T-helper 1 cell treated with Interleukin-12 subunit alpha and Interleukin-12 subunit beta and Interleukin-4 antibody, amounts not matched to agents 30 ng/mL and 1 ng/mL, for 36 hours (primary cell): ENCODE measurements around the gene CACNA1B. TPM values are rescaled to one million over a fixed set of nuclear protein-coding genes. Genes with fewer than 3 reads are reported as not detected.

Experiments used
- intact Hi-C: fragments of 100-400 bp; cut with micrococcal nuclease; formaldehyde crosslinking; loops from one replicate; pipeline ENCODE4 v1.15.1; 2024
- total RNA-seq: library from RNA; stranded (reverse); gene quantifications from 2 replicates; pipeline ENCODE4 v1.2.3, GENCODE V29; 2022

CACNA1B gene
- total RNA-seq, 1 donor from 2014 or later = 0.07 TPM

DNA sequence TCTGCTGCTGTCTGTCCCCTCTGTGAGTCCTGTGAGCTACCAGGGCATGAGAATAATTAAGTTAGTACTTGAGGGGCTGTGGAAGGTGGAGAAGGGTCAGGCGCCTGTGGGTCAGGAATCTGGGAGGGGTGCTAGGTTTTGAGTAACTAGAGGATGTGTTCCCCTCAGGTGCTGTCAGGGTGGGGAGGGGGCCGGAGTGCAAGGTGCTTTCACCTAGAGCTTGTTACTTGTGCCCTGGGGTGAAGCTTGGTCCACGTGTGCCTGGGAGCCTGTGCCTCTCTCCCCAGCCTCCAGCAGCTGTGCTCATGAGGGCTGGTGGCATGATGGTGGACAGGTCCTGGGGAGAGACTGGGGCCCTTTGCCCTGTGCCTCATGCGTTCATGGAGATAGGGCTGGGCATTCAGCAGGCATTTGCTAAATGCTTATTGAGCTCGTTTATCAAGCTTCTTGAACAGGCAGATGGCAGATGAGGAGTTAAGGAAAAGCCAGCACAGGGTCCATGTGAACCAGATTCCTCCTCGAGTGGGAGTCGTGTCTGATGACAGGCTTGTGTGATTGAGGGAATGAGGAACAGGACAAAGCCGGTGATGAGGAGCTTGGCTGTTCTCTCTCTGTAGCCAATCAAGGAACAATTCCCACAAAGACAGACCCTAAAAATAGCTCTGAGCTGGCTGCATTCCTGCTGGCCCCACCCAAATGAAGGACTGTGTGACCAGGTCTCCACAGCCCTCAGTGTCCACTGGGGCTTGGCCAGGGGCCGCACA, 40.9 kb downstream of the CACNA1B start:
- intact Hi-C loops = no loop called here

DNA sequence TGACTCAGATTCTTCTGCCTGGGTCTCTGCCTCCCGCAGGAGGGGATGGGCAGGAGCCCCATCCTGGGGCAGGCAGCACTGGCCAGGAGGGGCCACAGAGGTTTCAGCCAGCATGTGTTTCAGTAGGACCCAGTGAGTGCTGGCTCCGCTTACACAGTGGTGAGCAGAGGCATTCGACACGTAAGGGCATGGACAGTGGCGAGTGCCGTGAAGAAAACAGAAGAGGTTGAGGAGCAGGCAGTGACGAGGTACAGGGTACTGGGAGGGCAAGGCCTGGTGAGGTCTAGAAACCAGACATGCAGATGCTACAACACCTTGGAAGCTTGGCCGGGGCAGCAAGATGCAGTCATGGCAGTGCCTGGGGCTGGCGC, 41.5 kb downstream of the CACNA1B start:
- intact Hi-C loops = no loop called here

DNA sequence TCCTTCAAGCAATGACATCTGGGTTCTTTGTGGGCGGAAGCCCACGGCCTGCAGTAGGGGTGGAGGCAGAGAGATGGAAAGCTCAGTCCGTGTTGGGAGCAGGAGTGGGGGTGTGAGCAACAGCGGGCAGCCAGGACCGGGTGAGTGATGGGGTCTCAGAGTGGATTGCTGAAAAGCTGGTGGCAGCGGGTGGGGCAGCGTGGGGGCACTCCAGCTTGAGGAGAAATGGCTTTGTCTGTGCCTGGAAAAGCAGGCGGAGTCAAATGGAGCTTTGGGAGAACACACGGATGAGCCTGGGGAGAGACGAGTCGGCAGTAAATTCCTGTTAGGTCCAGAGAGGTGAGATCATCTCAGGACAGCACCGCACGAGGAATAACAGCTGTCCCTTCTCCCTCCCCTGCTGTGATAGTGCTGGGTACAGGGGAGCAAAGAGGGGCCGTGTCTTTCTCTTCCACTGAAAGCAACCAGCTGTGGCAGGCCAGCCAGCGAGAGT, 42.1 kb downstream of the CACNA1B start:
- intact Hi-C loops = no loop called here

- intact Hi-C loops = no loop called here
Measured at GRCh38 chr9:137920753-137921152, 43.2 kb downstream of the CACNA1B start.

DNA sequence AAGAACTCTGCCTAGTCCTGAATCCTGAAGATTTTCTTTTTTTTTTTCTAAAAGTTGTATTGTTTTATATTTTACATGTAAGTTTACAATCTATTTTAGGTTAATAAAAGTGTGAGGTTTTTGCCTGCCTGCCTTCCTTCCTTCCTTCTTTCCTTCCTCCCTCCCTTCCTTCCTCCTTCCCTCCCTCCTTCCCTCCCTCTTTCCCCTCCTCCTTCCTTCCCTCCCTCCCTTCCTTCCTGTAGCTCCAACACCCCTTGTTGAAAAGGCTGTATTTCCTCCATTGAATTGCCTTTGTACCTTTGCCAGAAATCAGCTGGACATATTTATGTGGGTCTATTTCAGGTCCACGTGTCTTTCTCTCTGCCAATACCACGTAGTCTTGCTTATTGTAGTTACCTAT, 46.6 kb downstream of the CACNA1B start:
- intact Hi-C loops = no loop called here

DNA sequence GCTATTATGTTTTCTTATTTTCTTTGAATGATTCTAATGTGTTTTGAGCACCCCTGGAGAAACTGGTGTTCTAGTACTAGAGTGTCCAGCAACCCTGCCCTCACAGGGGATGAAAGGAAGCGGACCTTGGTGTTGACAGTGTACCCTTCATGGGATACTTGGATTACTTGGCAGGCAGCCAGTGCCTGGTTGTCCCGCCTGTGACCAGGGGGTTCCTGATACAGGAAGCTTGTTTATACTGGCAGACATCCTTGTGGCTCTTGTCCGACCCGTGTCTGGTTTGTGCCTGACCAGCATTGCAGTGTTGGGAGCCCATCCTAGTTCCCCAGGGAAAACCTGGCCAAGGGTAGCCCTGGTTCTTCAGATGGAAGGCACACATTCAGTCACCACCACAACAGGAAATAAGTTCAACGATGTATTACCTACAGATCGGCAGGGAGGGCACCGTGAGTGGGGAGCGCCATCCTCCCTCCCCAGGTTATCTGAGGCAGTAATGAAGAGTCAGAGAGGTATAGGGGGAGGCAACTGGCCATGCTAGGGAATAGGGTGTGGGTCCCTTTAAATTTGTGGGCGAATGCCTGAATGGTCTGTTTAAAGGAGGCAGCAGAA, 47.3 kb downstream of the CACNA1B start:
- intact Hi-C loops = no loop called here

DNA sequence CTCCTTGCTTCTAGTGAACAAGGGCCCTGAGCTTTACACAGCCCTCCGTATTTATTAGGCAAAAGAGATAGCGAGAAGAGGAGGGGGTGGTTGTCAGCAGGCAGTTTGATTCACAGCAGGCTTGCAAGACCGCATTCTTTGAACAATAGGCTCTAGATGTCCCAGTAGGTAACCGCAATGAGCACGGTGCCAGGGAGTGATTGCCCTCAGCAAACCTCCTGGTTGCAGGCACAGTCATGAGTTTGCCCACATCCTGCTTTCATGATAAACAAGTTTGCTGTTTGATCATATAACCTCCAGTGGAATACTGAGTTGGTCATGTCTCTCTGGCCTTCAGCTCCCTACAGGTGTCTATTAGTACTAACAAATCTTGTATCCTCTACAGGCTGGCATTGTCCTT, 66.1 kb downstream of the CACNA1B start:
- intact Hi-C loops = no loop called here

DNA sequence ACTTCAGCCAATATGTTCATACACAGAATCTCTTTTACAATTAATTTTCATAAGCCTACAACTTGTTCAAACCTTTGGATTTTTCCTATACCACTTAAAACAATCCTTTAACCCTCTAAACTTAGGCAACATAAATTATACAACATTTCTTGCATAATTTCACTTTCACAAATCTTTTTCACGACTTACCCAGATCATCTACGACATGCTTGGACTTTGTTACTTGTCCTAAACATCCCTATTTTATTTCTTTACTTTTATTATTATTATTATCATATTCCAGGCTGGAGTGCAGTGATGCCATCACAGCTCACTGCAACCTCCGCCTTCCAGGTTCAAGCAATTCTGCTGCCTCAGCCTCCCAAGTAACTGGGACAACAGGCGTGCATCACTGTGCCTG, 68.0 kb downstream of the CACNA1B start:
- intact Hi-C loops = no loop called here

DNA sequence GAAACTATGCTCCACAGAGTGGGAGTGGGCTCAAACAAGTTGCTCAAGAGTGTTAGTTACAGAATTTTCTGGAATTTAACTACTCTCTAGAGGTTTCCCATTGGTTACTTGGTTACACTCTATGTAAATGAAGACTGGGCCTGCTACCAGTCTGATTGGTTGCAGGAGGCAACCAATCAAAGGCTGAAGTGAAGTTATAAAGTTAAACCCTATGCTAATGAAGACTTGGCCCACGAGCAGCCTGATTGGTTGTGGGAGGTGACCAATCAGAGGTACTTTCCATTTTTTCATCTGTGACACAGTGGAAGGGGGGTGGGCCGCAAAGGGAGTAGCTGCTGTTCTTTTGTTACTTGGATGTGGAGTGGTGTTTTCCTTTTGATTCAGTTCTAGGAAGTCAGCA, 69.4 kb downstream of the CACNA1B start:
- intact Hi-C loops = no loop called here

DNA sequence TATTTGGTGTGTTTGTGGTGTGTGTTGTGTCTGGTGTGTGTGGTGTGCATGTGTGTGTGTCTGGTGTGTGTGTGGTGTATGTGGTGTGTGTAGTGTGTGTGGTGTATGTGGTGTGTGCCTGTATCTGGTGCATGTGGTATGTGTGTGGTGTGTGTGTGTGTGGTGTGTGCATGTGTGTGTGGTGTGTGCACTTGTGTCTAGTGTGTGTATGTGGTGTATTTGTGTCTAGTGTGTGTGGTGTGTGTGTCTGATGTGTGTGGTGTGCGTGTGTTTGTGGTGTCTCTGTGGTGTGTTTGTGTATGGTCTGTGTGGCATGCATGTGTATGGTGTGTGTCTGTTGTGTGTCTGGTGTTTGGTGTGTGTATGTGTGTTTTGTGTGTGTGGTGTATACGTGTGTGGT, 71.1 kb downstream of the CACNA1B start:
- intact Hi-C loops = no loop called here

DNA sequence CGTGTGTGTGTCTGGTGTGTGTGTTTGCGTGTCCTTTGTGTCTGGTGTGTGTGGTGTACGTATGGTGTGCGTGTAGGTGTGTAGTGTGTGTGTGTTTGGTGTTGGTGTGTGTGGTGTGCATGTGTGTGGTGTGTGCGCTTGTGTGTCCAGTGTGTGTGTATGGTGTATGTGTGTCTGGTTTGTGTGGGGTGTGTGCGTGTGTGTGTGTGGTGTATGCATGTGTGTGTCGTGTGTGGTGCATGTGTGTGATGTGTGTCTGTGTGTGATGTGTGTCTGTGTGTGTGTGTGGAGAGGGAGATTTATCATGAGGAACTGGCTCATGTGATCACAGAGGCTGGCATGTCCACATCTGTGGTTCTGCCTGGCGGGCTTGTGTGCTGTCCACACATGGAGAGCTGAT, 71.7 kb downstream of the CACNA1B start:
- intact Hi-C loops = no loop called here

GRCh38 chr9:137951107-137951506, 73.5 kb downstream of the CACNA1B start:
- intact Hi-C loops = no loop called here

DNA sequence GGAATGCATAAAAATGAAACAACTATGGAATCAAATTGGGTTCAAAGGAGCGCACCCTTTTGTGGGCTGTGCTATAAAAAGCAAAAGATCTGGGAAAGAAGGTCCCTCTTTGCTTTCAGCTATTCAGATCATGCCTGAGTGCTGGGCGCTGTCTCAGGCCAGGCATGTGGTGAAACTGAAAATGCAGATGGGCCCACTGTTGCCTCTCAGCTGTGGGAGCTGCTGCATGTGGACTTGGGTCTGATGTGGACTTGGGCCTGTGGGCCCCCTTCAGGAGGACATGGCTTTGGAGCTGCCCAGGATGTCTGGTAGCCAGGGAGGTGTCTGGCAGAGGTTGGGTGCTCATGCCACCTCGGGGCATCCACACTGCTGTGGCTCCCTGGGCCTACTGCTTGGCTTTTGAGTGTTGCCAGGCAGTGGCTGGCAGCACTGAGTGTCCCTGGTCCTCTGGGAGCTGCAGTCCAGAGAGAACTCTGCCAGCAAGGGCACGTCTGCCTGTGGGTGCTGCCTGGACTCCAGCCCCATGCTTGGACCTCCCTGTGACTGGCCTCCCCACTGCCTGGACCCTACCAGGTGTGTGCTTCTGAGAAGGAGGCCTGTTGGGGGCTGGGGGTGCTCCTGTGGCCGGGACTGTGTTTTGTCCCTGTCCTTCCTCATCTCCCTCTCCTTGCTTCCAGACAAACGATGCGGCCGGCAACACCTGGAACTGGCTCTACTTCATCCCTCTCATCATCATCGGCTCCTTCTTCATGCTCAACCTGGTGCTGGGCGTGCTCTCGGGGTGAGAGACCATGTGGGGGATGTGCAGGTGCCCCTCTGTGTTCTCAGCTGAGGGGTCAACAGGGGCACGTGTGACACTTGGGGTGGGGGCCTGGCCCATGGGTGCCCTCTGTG, 74.3 kb downstream of the CACNA1B start:
- intact Hi-C loops = no loop called here

- intact Hi-C loops = no loop called here
Measured at GRCh38 chr9:137952976-137953666, 75.5 kb downstream of the CACNA1B start.

GRCh38 chr9:137953683-137954438, 76.3 kb downstream of the CACNA1B start:
- intact Hi-C loops = no loop called here

DNA sequence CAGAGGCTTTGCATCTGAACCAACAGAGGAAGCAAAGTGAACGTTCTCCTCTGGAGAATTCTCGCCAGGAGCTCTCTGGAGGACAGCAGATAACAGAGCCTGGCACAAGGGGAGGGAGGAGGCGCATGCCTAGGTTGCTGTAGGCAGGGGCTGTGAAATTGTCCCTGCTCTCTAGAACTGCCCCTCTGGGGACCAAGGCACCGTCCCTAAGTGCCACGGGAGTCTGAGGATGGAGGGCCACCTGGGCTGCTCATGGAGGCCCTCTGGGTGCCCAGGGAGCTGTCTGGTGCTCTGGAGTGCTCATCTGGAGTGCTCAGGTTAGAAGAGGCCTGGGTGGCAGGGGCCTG, 77.6 kb downstream of the CACNA1B start:
- intact Hi-C loops = no loop called here

- intact Hi-C loops = no loop called here
Measured at GRCh38 chr9:137955586-137955985, 78.0 kb downstream of the CACNA1B start.

GRCh38 chr9:137956039-137956438, 78.5 kb downstream of the CACNA1B start:
- intact Hi-C loops = no loop called here

GRCh38 chr9:137956688-137957385, 79.3 kb downstream of the CACNA1B start:
- intact Hi-C loops = no loop called here
